ENCODE measurements around the gene PRR9.
"Not testable (repeated sequence)": the region's sequence is repeated elsewhere in the genome, so short reads cannot be mapped to it uniquely, and the experiment has no call there.

Gene PRR9

DNA sequence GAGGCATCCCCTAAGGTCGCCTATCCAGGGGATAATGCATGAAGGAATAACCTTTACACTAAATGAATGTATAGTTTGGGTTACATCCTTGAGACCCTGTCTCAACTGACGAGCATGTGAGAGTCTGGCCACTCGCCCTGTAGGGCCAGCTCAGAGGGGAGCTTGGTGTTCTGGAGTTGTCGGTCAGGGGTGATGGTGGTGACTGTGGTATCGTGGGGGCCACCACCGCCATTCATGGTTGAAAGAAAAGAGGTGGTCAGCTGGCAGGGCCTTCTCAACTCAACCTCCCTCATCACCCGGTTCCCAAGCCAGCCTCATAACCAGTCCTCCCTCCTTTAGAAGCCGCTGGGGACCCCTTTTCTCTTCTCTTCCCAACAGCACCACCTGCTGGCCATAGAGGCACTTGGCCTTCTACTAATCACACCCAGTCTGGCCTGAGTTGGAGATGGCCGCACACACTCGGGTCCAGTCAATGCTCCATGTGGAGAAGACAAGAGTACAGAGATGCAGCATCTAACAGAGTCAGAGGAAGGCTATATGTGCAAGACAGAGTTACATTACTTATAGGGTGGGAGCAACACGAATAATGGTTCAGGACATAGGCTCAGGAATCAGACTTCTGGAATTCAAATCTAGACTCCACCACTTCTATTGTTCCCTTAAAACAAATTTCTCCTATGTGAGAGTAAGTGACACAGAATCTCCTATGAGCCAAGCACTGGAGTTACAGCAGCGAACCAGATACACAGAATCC lies 11.9 kb downstream of the PRR9 start:
- DNase-seq (ENCODE audit: low read depth) = not testable (repeated sequence)

DNA sequence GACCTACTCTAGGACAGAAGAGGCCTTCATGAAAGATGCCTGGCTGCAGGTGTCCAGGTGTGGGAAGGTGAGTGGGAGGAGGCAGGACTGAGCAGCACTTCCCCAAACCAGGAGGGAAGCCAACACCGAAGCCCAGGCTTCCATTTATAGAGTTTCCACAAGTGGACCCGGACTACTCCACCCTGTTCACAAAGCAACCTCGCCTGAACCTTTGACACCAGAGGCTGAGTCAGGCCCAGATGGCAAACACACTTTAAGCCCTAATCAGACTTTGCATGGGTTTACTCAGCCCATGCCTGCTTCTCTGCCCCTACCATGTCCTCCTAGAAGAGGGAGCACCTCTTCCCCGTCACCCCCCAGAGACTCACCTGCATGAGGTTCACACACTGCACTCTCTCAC lies 14.0 kb downstream of the PRR9 start:
- DNase-seq (ENCODE audit: low read depth) = no peak

DNA sequence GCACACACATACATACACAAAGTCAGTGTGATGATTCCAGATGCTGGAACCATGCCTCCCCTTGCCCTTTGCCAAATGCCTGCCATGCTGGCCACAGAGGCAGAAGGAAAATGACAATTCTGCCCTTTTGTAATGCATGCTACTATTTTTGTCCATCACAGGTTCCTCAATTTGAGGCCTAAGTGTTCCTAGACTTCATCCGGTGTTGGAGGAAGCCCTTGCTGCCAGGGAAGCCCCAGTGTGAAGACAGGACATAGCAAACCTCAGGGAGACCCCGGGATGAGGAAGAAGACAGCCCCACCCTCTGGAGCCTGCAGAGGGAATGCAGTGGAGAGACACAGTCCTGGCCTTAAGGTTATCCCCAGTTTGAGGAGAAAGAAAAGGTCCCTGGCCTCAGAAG lies 14.4 kb downstream of the PRR9 start:
- no peak for DNase-seq (ENCODE audit: low read depth)

DNA sequence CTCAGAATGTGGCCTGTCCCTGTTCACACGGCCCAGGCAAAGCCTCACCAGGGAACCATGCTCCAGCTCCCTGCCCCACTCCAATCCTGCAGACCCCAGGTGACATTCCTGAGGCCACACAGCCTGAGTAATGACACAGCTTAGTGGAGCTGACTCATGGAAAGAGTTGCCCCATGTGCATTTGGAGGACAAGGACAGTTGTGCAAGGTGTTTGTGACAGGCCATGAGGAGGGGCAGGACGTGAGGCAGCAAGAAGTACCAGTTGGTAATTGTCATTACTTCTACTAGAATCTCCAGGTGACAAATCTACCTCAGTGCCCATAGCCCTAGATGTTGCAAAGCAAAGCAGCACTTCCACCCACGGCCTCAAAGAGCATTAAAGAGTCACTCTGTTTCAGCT lies 15.2 kb downstream of the PRR9 start:
- DNase-seq (ENCODE audit: low read depth) = no peak

DNA sequence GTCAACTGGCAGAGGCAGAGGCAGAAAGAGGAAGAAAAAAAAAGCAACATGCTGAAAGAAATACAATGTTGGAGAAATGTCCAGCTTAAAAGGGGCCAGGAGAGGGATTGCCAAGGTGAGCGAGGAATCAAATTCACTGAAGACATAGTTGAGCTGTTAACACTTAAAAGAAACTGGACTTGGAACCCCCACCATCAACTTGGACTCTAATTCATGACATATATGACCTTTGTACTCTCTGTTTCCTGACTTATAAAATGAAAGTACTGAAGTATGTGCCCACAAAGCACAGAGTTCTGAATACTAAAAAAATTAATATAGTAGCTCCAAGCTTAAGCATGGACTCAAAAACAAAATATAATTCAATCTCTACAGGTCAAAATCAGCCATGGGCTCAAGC lies 16.1 kb downstream of the PRR9 start:
- no peak for DNase-seq (ENCODE audit: low read depth)

DNA sequence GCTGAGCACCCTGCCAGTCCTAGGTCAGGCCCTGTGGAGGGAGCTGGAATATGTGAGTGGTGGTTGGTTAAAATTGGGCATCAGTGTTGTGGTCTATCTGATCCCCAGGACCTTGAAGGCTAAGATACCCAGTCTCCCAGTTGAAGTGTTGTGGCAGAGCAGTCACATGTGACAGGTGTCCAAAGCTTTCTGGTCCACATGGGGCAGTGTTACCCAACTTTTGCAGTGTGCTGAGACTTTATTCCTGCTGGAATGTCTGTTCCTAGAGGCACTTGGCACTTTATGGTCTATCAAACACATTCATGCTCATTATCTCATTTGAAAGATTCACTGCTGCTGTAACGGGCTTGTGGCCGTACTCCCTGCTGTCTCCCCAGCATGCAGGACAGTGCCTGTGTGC lies 21.1 kb downstream of the PRR9 start:
- DNase-seq (ENCODE audit: low read depth) = no peak

DNA sequence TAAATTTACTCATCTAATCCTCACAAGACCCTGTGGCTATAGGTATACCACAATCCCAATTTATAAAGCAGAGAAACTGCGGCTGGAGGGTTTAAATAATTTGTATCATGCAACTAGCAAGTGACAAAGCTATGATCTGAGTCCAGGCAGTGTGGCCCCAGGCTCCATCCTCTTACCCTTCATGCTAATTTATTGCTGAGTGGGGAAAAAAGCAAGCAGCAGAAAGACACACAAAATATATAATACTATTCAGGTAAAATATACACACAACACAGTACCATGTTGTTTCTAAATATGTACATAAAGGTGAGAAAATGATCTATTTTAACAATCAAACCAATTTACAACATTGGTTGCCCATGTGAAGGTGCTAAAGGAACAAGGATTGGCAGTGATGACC lies 24.8 kb downstream of the PRR9 start:
- no peak for DNase-seq (ENCODE audit: low read depth)

DNA sequence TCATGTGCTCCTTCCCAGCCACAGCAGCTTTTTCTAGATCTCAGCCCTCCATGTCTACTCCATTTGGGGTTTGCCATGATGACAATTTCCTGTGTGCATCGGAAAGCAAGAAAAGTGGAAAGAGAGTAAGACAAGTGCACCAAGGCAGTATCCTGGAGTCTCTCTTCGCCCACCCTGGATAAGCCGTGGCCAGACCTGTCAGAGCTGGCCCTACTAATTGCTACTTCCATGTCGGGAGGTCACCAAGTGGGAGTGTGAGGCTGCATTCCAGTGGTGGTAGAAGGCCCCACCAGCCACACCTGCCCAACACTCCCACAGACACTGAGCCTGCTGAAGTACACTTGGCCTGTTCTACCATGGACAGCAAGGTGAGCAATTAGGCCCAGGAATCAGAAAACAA lies 28.1 kb downstream of the PRR9 start:
- DNase-seq (ENCODE audit: low read depth) = no peak

DNA sequence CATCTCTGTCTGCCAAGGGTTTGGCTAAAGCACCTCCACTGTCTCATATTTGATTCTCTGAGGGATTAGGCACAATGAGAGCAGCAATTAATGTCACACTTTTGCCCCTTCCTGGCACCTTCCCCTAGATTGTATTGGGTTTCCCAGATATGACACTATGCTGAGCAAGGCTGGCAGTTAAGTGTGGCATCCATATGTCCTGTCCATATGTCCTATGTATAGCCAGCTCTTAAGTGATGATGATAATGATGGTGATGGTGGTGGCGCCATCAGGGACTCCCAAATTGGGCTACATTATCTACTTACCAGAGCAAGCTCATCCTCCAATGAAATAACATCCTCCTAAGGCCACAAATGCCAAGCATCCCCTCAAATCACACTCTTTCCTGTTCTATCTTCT lies 28.6 kb downstream of the PRR9 start:
- no peak for DNase-seq (ENCODE audit: low read depth)

DNA sequence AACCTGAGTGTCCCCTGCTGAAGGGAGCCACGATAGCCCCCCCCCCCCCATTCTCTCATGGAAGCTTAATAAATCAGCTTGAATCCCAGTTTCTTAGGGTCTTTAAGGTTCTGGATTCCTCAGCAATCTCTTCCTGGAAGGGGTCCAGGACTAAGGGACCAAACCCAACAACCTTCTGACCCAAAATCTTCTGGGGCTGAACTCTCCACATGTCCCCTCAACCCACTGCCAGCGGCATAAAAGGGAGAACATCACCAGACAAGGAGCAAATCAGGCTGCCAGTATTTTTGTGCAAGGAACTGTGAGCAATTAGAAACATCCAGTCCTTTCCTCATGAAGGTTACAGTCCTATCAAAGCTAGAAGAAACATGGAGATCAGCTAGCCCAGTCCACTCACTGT lies 29.4 kb downstream of the PRR9 start:
- DNase-seq (ENCODE audit: low read depth) = no peak

DNA sequence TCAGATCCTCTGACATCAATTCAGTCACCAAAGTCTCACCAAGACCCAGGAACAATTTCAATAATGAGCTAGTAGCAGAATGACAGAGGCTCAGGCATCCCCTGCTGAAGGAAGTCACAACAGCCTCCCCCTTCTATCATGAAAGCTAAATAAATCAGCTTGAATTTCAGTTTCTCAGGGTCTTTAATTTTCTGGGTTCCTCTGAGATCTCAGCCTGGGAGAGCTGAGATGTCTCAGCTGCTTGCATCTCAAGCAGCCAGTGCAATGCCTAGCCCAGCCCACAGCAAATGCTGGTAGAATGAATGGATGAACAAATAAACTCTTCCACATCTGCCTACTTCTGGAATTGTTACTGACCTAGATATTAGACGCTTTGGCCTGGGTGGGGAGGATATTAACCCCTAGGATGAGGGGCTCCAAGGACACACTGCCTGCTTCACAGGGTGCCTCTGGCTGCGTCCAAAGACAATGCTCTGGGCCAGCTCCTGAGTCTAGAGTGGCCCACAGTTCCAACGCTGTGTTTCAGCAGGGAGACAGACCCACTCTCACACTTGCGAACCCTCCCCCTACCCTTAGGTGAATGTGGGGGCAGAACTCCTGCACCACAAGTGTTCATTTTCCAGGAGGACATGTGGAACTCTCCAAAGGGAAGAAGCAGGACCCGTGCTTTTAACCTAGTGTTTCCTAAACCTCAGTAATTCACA lies 30.9 kb downstream of the PRR9 start:
- DNase-seq (ENCODE audit: low read depth) = no peak

DNA sequence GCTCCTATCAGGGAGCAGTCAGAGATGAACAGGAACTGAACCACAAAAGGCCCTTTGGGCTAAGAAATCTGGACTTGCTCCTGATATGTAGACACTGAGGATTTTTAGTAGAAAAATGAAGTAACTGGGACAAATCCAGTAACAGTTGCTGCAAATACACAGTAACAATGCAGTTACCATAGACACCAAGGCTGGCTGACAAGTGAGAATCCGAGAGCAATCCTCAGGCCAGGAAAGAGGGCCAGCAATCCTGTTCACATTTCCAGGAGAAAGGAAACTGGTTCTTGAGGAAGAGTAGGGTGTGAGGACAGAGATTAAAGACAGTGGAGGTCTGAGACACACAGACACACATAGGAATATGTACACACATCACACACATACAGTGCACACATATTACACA lies 32.8 kb downstream of the PRR9 start:
- no peak for DNase-seq (ENCODE audit: low read depth)

DNA sequence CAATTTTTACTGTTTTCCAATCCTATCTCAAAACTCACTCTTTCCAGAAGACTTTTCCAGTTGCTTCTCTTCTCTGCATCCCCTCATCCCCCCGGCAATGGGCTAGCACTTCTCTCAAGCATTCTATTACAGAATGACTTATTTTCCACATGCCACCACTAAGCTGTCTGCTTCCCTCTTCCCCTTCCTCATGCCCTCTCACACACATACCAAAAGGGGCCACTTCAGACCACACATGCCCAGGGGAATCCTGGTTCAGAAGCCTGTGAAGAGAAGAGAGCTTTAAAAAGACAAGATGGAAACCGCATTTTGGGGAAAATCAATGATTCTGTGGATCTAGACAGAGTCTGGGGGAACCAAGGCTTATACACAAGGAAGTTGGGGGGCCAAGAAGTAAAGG lies 33.7 kb downstream of the PRR9 start:
- DNase-seq (ENCODE audit: low read depth) = no peak

DNA sequence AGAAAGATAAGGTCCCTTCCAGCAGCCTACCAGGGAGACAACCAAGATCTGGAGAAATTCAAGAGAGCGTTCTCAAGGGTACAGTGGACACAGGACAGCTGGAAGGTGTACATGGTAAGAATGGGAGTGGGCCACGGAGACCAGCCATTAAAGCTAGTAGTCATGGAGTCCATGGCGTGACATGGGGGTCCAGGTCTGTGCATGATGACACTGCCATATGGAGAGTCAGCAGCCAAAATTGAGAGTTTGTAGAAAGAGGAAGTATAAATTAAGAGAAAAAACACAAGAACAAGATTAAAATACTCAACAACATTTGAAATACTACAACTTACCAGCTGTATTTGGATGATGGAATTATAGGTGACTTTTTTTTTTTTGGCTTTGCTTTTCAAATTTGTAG lies 34.2 kb downstream of the PRR9 start:
- DNase-seq (ENCODE audit: low read depth) = no peak

DNA sequence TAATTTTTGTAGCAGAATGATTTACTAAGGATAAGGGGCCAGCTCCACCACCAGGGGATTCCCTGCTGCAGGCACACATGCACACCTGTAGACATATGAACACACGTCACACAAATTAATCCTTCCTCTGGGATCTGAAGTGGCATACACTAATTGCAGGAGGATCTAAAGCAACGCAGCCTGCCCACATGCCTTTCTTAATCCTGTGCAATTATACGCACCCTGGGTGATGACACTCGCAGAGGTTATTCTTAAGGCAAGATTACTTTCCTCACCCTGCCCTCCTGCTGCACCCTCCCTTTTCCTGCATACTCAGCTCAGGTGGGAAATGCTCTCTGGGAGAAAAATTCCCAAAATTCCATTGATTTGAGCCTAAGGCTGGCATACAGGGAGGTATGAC lies 34.6 kb downstream of the PRR9 start:
- no peak for DNase-seq (ENCODE audit: low read depth)

DNA sequence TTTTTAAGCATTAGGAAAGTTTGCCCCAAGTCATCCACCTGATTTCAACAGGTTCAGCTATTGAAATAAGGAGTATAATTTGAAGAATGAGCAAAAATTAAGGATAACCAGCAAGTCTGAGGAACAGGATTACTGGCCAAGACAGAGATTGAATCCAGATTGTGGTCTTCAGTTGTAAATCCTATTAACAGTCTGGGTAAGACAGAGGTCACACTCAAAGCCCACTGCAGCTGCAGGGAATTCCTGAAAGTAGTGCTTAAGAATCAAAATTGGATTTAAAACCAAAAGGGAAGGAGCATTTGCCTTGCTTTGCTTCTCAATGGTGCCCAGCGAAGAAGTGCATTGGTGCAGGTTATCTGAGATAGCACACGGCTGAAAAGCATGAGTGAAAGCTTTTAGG lies 35.7 kb downstream of the PRR9 start:
- no peak for DNase-seq (ENCODE audit: low read depth)

DNA sequence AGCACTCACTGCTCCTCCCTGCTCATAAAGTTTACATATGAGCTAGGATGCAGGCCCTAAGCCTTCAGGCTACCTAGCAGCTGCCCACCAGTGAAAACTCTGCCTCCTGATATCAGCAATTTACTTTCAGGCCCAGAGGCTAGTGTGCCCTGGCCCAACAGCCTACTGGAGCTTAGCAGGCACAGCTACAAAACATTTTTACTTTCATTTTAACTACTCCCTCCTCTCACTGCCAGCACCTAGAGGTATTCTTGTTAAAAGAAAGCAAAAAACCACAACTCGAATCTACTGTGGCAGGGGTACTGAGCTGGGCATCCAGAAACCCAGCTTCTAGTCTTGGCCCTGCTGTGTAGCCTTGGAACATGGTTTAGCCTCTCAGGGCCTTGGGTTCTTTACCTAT lies 36.3 kb downstream of the PRR9 start:
- DNase-seq (ENCODE audit: low read depth) = no peak

DNA sequence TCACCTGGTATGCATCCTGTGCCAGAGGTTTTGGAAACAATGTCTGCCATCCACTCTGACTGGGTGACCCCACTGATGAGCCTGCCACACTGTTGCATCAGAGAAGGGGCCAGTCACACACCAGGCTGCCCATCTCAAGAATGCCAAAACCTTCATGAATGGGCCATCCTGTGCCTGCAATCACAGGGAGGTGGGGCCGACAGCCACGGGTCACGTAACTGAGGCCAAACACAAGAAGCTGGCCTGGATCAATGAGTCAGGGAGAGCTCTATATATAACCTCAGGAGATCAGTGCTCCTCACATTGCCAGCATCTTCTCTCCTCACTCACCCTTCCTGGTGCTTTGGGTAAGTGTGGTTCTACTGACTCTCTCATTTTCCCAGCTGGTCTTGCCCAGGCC lies 42.0 kb downstream of the PRR9 start, which contains the start of gene LORICRIN:
LORICRIN (plus strand) TSS at position 301 of the 400 bp plus-strand sequence. CDS start 1,263 bp downstream, outside the sequence.
- DNase-seq (ENCODE audit: low read depth) = no peak

DNA sequence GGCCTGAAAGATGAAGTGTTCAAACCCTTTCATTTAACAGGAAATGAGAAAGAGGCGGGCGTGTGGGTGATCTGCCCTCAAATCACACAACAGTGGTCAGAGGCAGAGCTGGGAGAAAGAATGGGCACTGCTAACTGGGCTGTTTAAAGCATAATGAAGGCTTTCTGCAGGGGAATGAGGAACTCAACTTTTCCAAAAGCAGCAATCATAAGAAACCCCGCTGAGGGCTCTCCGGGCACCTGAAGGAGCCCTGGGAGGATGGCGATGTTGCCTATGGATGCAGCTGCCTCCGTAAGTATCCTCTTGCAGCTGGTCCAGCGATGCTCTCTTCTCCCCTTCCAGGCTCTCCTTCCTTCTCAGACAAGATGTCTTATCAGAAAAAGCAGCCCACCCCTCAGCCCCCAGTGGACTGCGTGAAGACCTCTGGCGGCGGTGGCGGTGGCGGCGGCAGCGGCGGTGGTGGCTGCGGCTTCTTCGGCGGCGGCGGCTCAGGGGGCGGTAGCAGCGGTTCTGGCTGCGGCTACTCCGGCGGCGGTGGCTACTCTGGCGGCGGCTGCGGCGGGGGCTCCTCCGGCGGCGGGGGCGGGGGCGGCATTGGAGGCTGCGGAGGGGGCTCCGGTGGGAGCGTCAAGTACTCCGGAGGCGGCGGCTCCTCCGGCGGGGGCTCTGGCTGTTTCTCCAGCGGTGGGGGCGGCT lies 43.3 kb downstream of the PRR9 start:
- DNase-seq (ENCODE audit: low read depth) = no peak

DNA sequence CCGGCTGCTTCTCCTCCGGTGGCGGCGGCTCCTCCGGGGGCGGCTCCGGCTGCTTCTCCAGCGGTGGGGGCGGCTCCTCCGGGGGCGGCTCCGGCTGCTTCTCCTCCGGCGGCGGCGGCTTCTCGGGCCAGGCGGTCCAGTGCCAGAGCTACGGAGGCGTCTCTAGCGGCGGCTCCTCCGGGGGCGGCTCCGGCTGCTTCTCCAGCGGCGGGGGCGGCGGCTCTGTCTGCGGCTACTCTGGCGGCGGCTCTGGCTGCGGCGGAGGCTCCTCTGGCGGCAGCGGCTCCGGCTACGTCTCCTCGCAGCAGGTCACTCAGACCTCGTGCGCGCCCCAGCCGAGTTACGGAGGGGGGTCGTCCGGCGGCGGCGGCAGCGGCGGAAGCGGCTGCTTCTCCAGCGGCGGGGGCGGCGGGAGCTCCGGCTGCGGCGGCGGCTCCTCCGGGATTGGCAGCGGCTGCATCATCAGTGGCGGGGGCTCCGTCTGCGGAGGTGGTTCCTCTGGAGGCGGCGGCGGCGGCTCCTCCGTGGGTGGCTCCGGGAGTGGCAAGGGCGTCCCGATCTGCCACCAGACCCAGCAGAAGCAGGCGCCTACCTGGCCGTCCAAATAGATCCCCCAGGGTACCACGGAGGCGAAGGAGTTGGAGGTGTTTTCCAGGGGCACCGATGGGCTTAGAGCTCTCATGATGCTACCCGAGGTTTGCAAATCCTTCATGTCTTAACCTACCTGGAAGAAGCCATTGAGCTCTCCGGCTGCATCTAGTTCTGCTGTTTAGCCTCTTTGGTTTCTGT lies 44.1 kb downstream of the PRR9 start:
- peak; percentile 5 for DNase-seq (ENCODE audit: low read depth)

DNA sequence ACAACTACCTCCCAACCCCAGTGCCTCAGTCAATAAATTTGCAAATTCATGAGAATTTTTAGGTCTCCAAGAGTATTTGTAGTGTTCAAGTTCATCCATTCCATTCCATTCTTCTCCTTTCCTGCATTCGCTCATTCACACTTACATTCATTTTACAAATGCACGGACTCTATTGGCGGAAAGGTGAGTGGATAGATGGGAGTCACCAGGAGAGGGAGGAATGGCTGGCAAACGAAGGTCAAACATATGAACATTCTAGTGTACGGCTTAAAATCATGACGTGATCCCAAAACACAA lies 44.6 kb downstream of the PRR9 start:
- no peak for DNase-seq (ENCODE audit: low read depth)

DNA sequence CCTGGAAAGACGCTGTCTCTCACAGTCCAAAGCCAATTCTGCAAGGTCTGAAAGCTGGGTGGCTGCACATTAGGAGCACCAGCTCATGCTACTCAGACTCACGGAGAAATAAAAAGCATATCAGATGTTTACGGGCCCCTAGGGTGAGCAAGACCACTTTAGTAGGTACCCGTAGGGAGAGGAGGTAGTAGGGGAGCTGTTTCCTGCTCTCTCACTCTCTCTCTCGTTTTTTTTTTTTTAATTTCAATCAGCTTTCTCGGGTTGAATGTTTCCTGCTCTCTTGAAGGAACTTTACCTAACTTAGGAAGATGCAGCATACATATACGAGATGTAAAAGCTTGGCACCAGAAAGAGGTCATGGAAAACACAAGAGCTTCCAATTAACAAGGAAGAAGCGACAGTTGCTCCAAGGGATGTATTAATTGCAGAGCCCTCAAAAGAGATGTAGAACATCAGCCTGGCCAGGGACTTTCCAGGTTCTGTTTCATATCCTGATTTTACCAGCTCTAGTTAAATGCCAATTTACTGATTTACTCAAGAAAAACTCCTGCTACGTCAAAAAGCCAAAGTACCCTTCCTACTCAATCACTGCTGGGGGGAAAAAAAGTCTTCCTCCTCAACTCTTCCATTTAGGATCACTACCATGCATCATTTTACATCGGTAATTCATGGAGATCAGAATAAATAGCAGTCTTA lies 45.2 kb downstream of the PRR9 start:
- DNase-seq (ENCODE audit: low read depth) = no peak
